Sigmoid colon (tissue), 4 donors: ENCODE data around the gene ALDH1A1.

ENCODE experiments used
- CTCF ChIP-seq, 4 experiments: fragments of 450-650 bp in 3 of 4; fragments of 200-600 bp in 1 of 4; IDR thresholded peaks; one replicate each; pipeline ENCODE4 v1.5.1; 2016 to 2019; ENCODE audit warnings: antibody characterized with exemption in 4 of 4, mild to moderate bottlenecking in 3 of 4, moderate library complexity in 2 of 4
- POLR2A ChIP-seq, 2 donors: fragments of 450-650 bp; IDR thresholded peaks; one replicate each; pipeline ENCODE4 v1.6.1; 2016; ENCODE audit warnings: antibody characterized with exemption in 2 of 2, mild to moderate bottlenecking in 2 of 2, moderate library complexity in 2 of 2
- POLR2AphosphoS5 ChIP-seq, 4 donors: sonication (generic); formaldehyde crosslinking; IDR thresholded peaks; one replicate each; pipeline ENCODE4 v1.6.1; 2017; ENCODE audit warnings: antibody characterized with exemption in 4 of 4

GRCh38 chr9:72998363-72998762 is 45.5 kb upstream of the ALDH1A1 start:
- TF ChIP-seq CTCF (IDR thresholded peaks at IDR 0.05), result no peak
- no peak for TF ChIP-seq POLR2A (IDR thresholded peaks at IDR 0.05)
- TF ChIP-seq POLR2AphosphoS5 (IDR thresholded peaks at IDR 0.05), result no peak
